H1 (cell line): ENCODE data around the gene PPIL6. TPM values are rescaled to one million over a fixed set of nuclear protein-coding genes. Genes with fewer than 3 reads are reported as not detected.

Experiments
- CTCF ChIA-PET: fragments of 300-600 bp; sonication (Branson Sonifier 250); formaldehyde crosslinking; loops from one replicate; lab custom pipeline; 2021; ENCODE audit not compliant: partially characterized antibody; lab: Charles Lee
- POLR2A ChIA-PET: fragments of 300-600 bp; sonication (Branson Sonifier 250); formaldehyde crosslinking; loops from one replicate; lab custom pipeline; 2021; ENCODE audit warnings: inconsistent platforms; ENCODE audit not compliant: partially characterized antibody; lab: Charles Lee
- DNase-seq, 2 experiments: peaks; one replicate each; pipeline versions ENCODE4 v3.0.0 to v3.0.0-alpha.2; 2010 to 2022; ENCODE audit warnings: low spot score in 2 of 2, low read depth in 1 of 2, mixed read lengths in 1 of 2
- FAIRE-seq: peaks from 2 replicates; lab custom pipeline; 2011; peaks lifted over from hg19 to GRCh38; lab: Jason Lieb, UNC
- H2AFZ ChIP-seq: 2 replicates; pipeline ENCODE4 v1.8.1; 2012; ENCODE audit warnings: low read length, inconsistent platforms
- H2AK5ac ChIP-seq: 2 replicates; pipeline ENCODE4 v1.6.1; 2013; ENCODE audit warnings: low read depth, low read length
- H2BK120ac ChIP-seq: replicated peaks from 2 replicates; pipeline ENCODE3; 2013; ENCODE audit warnings: low read depth, low read length, inconsistent platforms
- H2BK12ac ChIP-seq: 2 replicates; pipeline ENCODE4 v1.6.1; 2013; ENCODE audit warnings: low read depth, low read length
- H2BK15ac ChIP-seq: 2 replicates; pipeline ENCODE4 v1.6.1; 2013; ENCODE audit warnings: low read length
- H2BK20ac ChIP-seq: 2 replicates; pipeline ENCODE4 v1.6.1; 2013; ENCODE audit warnings: low read length
- H2BK5ac ChIP-seq: 2 replicates; pipeline ENCODE4 v1.6.1; 2013; ENCODE audit warnings: low read depth, low read length
- H3K14ac ChIP-seq: 2 replicates; pipeline ENCODE4 v1.6.1; 2013; ENCODE audit warnings: inconsistent platforms; ENCODE audit not compliant: insufficient read length
- H3K18ac ChIP-seq: 2 replicates; pipeline ENCODE4 v1.6.1; 2013; ENCODE audit warnings: low read length; ENCODE audit errors: extremely low read depth
- H3K23ac ChIP-seq: 2 replicates; pipeline ENCODE4 v1.6.1; 2013; ENCODE audit warnings: inconsistent platforms; ENCODE audit not compliant: insufficient read length
- H3K23me2 ChIP-seq: 2 replicates; pipeline ENCODE4 v1.6.1; 2013; ENCODE audit warnings: low read depth, low read length
- H3K27ac ChIP-seq: 2 replicates; pipeline ENCODE4 v1.6.1; 2011; ENCODE audit warnings: low read depth, low read length, inconsistent platforms
- H3K27me3 ChIP-seq, 4 experiments: replicated peaks in 1 of 4; 1 replicate in 1 of 4; 2 replicates in 3 of 4; pipeline versions ENCODE4 v1.6.1 to v1.8.1; 2011 to 2013; ENCODE audit warnings: low read length in 3 of 4, mild to moderate bottlenecking in 3 of 4, inconsistent platforms in 2 of 4, mixed read lengths in 2 of 4, moderate library complexity in 1 of 4; ENCODE audit not compliant: control insufficient read depth in 3 of 4, insufficient read depth in 3 of 4; ENCODE audit errors: extremely low read depth in 1 of 4
- H3K36me3 ChIP-seq, 4 experiments: 2 replicates each; pipeline versions ENCODE4 v1.6.1 to v1.8.1; 2011 to 2013; ENCODE audit warnings: mild to moderate bottlenecking in 4 of 4, low read length in 3 of 4, moderate library complexity in 2 of 4, control low read depth in 1 of 4, inconsistent platforms in 1 of 4; ENCODE audit not compliant: insufficient read depth in 4 of 4, control insufficient read depth in 2 of 4
- H3K4ac ChIP-seq: replicated peaks from 2 replicates; pipeline ENCODE3; 2013; ENCODE audit warnings: low read length, low read depth, mixed read lengths, inconsistent platforms; ENCODE audit not compliant: insufficient read length
- H3K4me1 ChIP-seq, 4 experiments: replicated peaks in 1 of 4; 1 replicate in 1 of 4; 2 replicates in 3 of 4; pipeline versions ENCODE4 v1.6.1 to v1.8.1; 2011 to 2013; ENCODE audit warnings: low read length in 3 of 4, inconsistent platforms in 2 of 4, mixed read lengths in 1 of 4; ENCODE audit not compliant: insufficient read depth in 4 of 4, control insufficient read depth in 3 of 4
- H3K4me2 ChIP-seq, 2 experiments: 2 replicates each; pipeline versions ENCODE4 v1.6.1 to v1.8.1; 2011 to 2013; ENCODE audit warnings: low read depth in 2 of 2, low read length in 2 of 2, control low read depth in 1 of 2, inconsistent platforms in 1 of 2, mild to moderate bottlenecking in 1 of 2; ENCODE audit not compliant: insufficient read depth in 1 of 2
- H3K4me3 ChIP-seq, 4 experiments: fragments of 200-600, 300-600 bp in 1 of 4; sonication (generic), shearing (Covaris generic), sonication (Bioruptor Twin) in 1 of 4; 2 replicates each; pipeline versions ENCODE4 v1.5.1 to v1.8.1; 2011 to 2016; ENCODE audit warnings: low read length in 4 of 4, low read depth in 3 of 4, control low read depth in 2 of 4, inconsistent platforms in 2 of 4, mild to moderate bottlenecking in 2 of 4, mixed read lengths in 1 of 4, moderate library complexity in 1 of 4; ENCODE audit not compliant: insufficient read depth in 2 of 4; ENCODE audit errors: extremely low read depth in 1 of 4
- H3K56ac ChIP-seq: replicated peaks from 2 replicates; pipeline ENCODE3; 2013; ENCODE audit warnings: low read depth, mild to moderate bottlenecking, mixed read lengths, low read length, inconsistent platforms; ENCODE audit not compliant: insufficient read length
- H3K79me1 ChIP-seq: 2 replicates; pipeline ENCODE4 v1.6.1; 2013; ENCODE audit warnings: low read depth, low read length, control low read depth
- H3K79me2 ChIP-seq, 2 experiments: 2 replicates each; pipeline versions ENCODE4 v1.6.1 to v1.8.1; 2012 to 2013; ENCODE audit warnings: low read length in 2 of 2, mild to moderate bottlenecking in 2 of 2, inconsistent platforms in 1 of 2; ENCODE audit not compliant: insufficient read depth in 2 of 2, control insufficient read depth in 1 of 2
- H3K9ac ChIP-seq, 4 experiments: replicated peaks in 1 of 4; 1 replicate in 1 of 4; 2 replicates in 3 of 4; pipeline versions ENCODE4 v1.6.1 to v1.8.1; 2011 to 2013; ENCODE audit warnings: low read depth in 3 of 4, low read length in 3 of 4, control low read depth in 2 of 4, mild to moderate bottlenecking in 2 of 4, moderate library complexity in 2 of 4, inconsistent platforms in 1 of 4; ENCODE audit errors: extremely low read depth in 1 of 4
- H3K9me3 ChIP-seq, 2 experiments: 2 replicates each; pipeline versions ENCODE4 v1.6.1 to v1.8.1; 2012 to 2013; ENCODE audit warnings: mild to moderate bottlenecking in 2 of 2, moderate library complexity in 2 of 2, control low read depth in 1 of 2, inconsistent platforms in 1 of 2, low read depth in 1 of 2, low read length in 1 of 2, mixed read lengths in 1 of 2; ENCODE audit not compliant: insufficient read depth in 2 of 2
- H4K20me1 ChIP-seq, 2 experiments: replicated peaks in 1 of 2; 2 replicates each; pipeline versions ENCODE3 to v1.8.1; 2011 to 2013; ENCODE audit warnings: inconsistent platforms in 2 of 2, low read length in 2 of 2, mild to moderate bottlenecking in 1 of 2; ENCODE audit not compliant: insufficient read depth in 2 of 2, control insufficient read depth in 1 of 2
- H4K5ac ChIP-seq: 2 replicates; pipeline ENCODE4 v1.6.1; 2013; ENCODE audit warnings: low read length, low read depth, mixed read lengths, inconsistent platforms; ENCODE audit not compliant: insufficient read length
- H4K8ac ChIP-seq: 2 replicates; pipeline ENCODE4 v1.8.0; 2013; ENCODE audit warnings: mild to moderate bottlenecking, moderate library complexity, low read length, inconsistent platforms; ENCODE audit not compliant: insufficient read depth; ENCODE audit errors: extremely low read depth
- H4K91ac ChIP-seq: replicated peaks from 2 replicates; pipeline ENCODE3; 2013; ENCODE audit warnings: low read length, mixed read lengths, inconsistent platforms; ENCODE audit not compliant: insufficient read length
- ASH2L ChIP-seq: fragments of 200-600, 300-600 bp; sonication (generic); IDR thresholded peaks from one replicate; pipeline ENCODE4 v1.7.1; 2017; ENCODE audit warnings: low read length
- ATF2 ChIP-seq: IDR thresholded peaks from 2 replicates; pipeline ENCODE4 v1.6.1; 2012; ENCODE audit warnings: low read length, inconsistent platforms
- ATF3 ChIP-seq: IDR thresholded peaks from 2 replicates; pipeline ENCODE4 v1.6.1; 2011; ENCODE audit warnings: low read depth, mild to moderate bottlenecking, low read length; ENCODE audit not compliant: insufficient read depth
- CBX8 ChIP-seq: fragments of 300-800, 300-1000 bp; sonication (generic); IDR thresholded peaks from 2 replicates; pipeline ENCODE4 v1.7.1; 2016; ENCODE audit warnings: low read depth, low read length, borderline replicate concordance
- EZH2 ChIP-seq: fragments of 200-600 bp; sonication (generic); IDR thresholded peaks from 2 replicates; pipeline ENCODE4 v1.7.1; 2012; ENCODE audit warnings: low read depth, mild to moderate bottlenecking, moderate library complexity, low read length, inconsistent platforms; ENCODE audit not compliant: severe bottlenecking
- RAD21 ChIP-seq, 2 experiments: IDR thresholded peaks in 1 of 2; conservative IDR thresholded peaks in 1 of 2; 2 replicates each; pipeline ENCODE4 v1.6.1; 2011; ENCODE audit warnings: low read depth in 2 of 2, low read length in 2 of 2, improper control_type of control experiment in 1 of 2, inconsistent platforms in 1 of 2, mild to moderate bottlenecking in 1 of 2, moderate library complexity in 1 of 2
- RXRA ChIP-seq: IDR thresholded peaks from 2 replicates; pipeline ENCODE4 v1.6.1; 2011; ENCODE audit warnings: low read depth, mild to moderate bottlenecking, low read length, moderate library complexity; ENCODE audit not compliant: insufficient read depth
- TAF7 ChIP-seq: optimal IDR thresholded peaks from 2 replicates; pipeline ENCODE3; 2011; ENCODE audit warnings: low read depth, mild to moderate bottlenecking, inconsistent platforms, low read length, moderate library complexity, borderline replicate concordance
- TCF12 ChIP-seq: IDR thresholded peaks from 2 replicates; pipeline ENCODE4 v1.6.1; 2011; ENCODE audit warnings: low read depth, mild to moderate bottlenecking, low read length
- ZNF274 ChIP-seq: IDR thresholded peaks from 2 replicates; pipeline ENCODE4 v1.7.0; 2012; ENCODE audit warnings: low read length, borderline replicate concordance; ENCODE audit errors: extremely low read depth
- WGBS, 2 experiments: shearing (Covaris generic) in 1 of 2; methylation state at CpG; one replicate each; pipeline versions ENCODE4 v1.1.6 to v1.1.7; 2013 to 2015; ENCODE audit warnings: low lambda C conversion rate in 2 of 2, mixed read lengths in 2 of 2, inconsistent platforms in 1 of 2, low coverage in 1 of 2, missing lambda C conversion rate in 1 of 2; ENCODE audit not compliant: insufficient replicate concordance in 2 of 2, insufficient coverage in 1 of 2, insufficient read length in 1 of 2; ENCODE audit errors: extremely low coverage in 1 of 2, missing lambda C conversion rate in 1 of 2; 5-methylcytosine and 5-hydroxymethylcytosine counted together
- polyA plus RNA-seq, 7 experiments: library from polyadenylated mRNA; depleted of rRNA in 3 of 7; stranded (reverse) in 5 of 7; unstranded in 2 of 7; fragments of >200 nt in 5 of 7; fragments of 200-250 nt in 2 of 7; gene quantifications; 1 replicate in 5 of 7; 2 replicates in 1 of 7; 4 replicates in 1 of 7; pipeline versions ENCODE4 v1.2.1 to v1.2.3, GENCODE V29; 2011 to 2013; ENCODE audit warnings: missing spikeins in 2 of 7, mixed read lengths in 2 of 7
- total RNA-seq: library from RNA; stranded (reverse); fragmentation: NEBNext Ultra II Directional; extraction: Animal tissue kit (Norgen Biotek cat#: 25700); gene quantifications from 2 replicates; pipeline ENCODE4 v1.2.1, GENCODE V29; 2021

PPIL6 gene
- total and polyA plus RNA-seq, 2 of the 8 experiments (the other 6 are each of a cell fraction or from before 2014, with no cell fraction given), result 0.42 to 1.3 TPM

- H3K4ac ChIP-seq, result no peak overlapping the region
- H3K36me3 ChIP-seq, result peaks cover 0 to 22% (median 8%) of the 10 kb centered on the region in 4 experiments; a peak in 5 of 8 replicates
- no peak overlapping the region for H2BK15ac ChIP-seq
- H3K4me1 ChIP-seq, result peaks cover 0 to 16% (median 10%) of the 10 kb centered on the region in 4 experiments; a peak in 6 of 7 replicates
- no peak overlapping the region for H2BK12ac ChIP-seq
- no peak overlapping the region for H2BK20ac ChIP-seq
- H3K79me2 ChIP-seq, result no peaks in the 10 kb centered on the region; a peak in 1 of 4 replicates
- no peak overlapping the region for H3K9ac ChIP-seq
- ChIA-PET CTCF (interaction anchor here (1.2 to 7.5 kb wide), 3 partner anchors 10 to 69 kb away, joined by 3 to 63 read pairs (median 6); partner anchors contain the start of genes PPIL6 and SMPD2), POLR2A (interaction anchor here (7.5 kb wide), 1 partner anchor 11 kb away, joined by 85 read pairs; the partner anchor contains the start of genes PPIL6 and SMPD2)
- no peak overlapping the region for H2BK120ac ChIP-seq
- H3K23me2 ChIP-seq, result peaks cover 8% of the 10 kb centered on the region
- no peaks in the 10 kb centered on the region for H3K9me3 ChIP-seq
- WGBS, 2 experiments, result 89% methylated on average over 2 of the region's 2 CpGs; no CpG with 5 or more reads in 1 of the 2 experiments
- no peak overlapping the region for H3K56ac ChIP-seq
- H3K14ac ChIP-seq, result no peak overlapping the region
- no peak overlapping the region for H3K4me2 ChIP-seq
- H3K23ac ChIP-seq, result no peak overlapping the region
- H4K8ac ChIP-seq, result no peak overlapping the region
- H3K27ac ChIP-seq, result no peak overlapping the region
- H2BK5ac ChIP-seq, result no peak overlapping the region
- H4K91ac ChIP-seq, result no peak overlapping the region
- no peak overlapping the region for H3K4me3 ChIP-seq
- FAIRE-seq (no peak), DNase-seq (no peak)
- H4K5ac ChIP-seq, result no peak overlapping the region
- no peak overlapping the region for H3K18ac ChIP-seq
- no peaks in the 10 kb centered on the region for H3K27me3 ChIP-seq
- H4K20me1 ChIP-seq, result peaks cover 0 to 5% of the 10 kb centered on the region in 2 experiments
- no peak overlapping the region for H2AK5ac ChIP-seq
- H3K79me1 ChIP-seq, result no peaks in the 10 kb centered on the region; the same call in 1 of the 2 replicates
- no peak overlapping the region for H2AFZ ChIP-seq
- TF ChIP-seq ZNF274, result no peak
- no peak for TF ChIP-seq RAD21 (IDR thresholded peaks at IDR 0.05 in 1 of 2, conservative IDR thresholded peaks at IDR 0.05 in 1 of 2; ENCODE audit: low read depth in 2 of 2, low read length in 2 of 2)
- no peak for TF ChIP-seq ATF3
- TF ChIP-seq TAF7, result no peak
- no peak for TF ChIP-seq ATF2
- TF ChIP-seq RXRA, result no peak
- TF ChIP-seq ASH2L, result no peak
- no peak for TF ChIP-seq TCF12
- no peak for TF ChIP-seq CBX8
- TF ChIP-seq EZH2, result no peak
Observed at GRCh38 chr6:109453156-109453555, 12.7 kb upstream of the PPIL6 start.
